Measurements from ENCODE around the gene CIC. TPM values are rescaled to one million over a fixed set of nuclear protein-coding genes. Genes with fewer than 3 reads are reported as not detected.
"Not testable (repeated sequence)": the region's sequence is repeated elsewhere in the genome, so short reads cannot be mapped to it uniquely, and the experiment has no call there.

CIC gene
- total RNA-seq, 4 donors from 2014 or later = 15.2 to 52.2 (median 41.5) TPM

- no peak overlapping the region for H3K4me3 ChIP-seq
- TF ChIP-seq POLR2A (IDR thresholded peaks at IDR 0.05) (no peak), CTCF (IDR thresholded peaks at IDR 0.05 in 4 of 5, conservative IDR thresholded peaks at IDR 0.05 in 1 of 5) (no peak)
- intact Hi-C loops (cut with DNase I; ENCODE audit: low total_unique reads) = loop anchor here (5.0 to 10.0 kb wide), 3 partner anchors 68 to 464 kb away; partner anchors contain the start of genes POU2F2 and RPS19
- H3K4me1 ChIP-seq = peaks cover 30 to 35% of the 10 kb centered on the region in 2 donors
- no peaks in the 10 kb centered on the region for H3K9me3 ChIP-seq
- H3K27ac ChIP-seq = no peak overlapping the region
- ATAC-seq (no peak), DNase-seq (no peak)
- in situ Hi-C loops (cut with MboI; ENCODE audit: low sequenced_read_pairs in 4 of 4) = loop anchor here in 2 of 4 donors (10.0 to 25.0 kb wide), 2 partner anchors 84 to 217 kb away; partner anchors contain the start of gene GSK3A (in 1 of the 2)
- no peaks in the 10 kb centered on the region for H3K36me3 ChIP-seq
- H3K27me3 ChIP-seq = peaks cover 10 to 11% (median 11%) of the 10 kb centered on the region in 3 donors
Observed at GRCh38 chr19:42328854-42329253, 59.8 kb downstream of the CIC start.

GRCh38 chr19:42330241-42330711 lies 61.2 kb downstream of the CIC start:
- no peak for DNase-seq
- no peaks in the 10 kb centered on the region for H3K9me3 ChIP-seq
- ATAC-seq = no peak
- in situ Hi-C loops (cut with MboI; ENCODE audit: low sequenced_read_pairs in 4 of 4) (loop anchor here in 1 of 4 donors (25.0 kb wide), 1 partner anchor 218 kb away; no protein-coding TSS in a partner anchor), intact Hi-C loops (cut with DNase I; ENCODE audit: low total_unique reads) (no loop called here)
- peaks cover 24 to 27% of the 10 kb centered on the region in 2 donors for H3K4me1 ChIP-seq
- no peak overlapping the region for H3K4me3 ChIP-seq
- no peak for TF ChIP-seq POLR2A (IDR thresholded peaks at IDR 0.05)
- TF ChIP-seq CTCF (IDR thresholded peaks at IDR 0.05 in 4 of 5, conservative IDR thresholded peaks at IDR 0.05 in 1 of 5) = no peak
- H3K27me3 ChIP-seq = no peaks in the 10 kb centered on the region
- no peak overlapping the region for H3K27ac ChIP-seq
- peaks cover 0 to 5% of the 10 kb centered on the region in 2 donors for H3K36me3 ChIP-seq

- in situ Hi-C loops (cut with MboI; ENCODE audit: low sequenced_read_pairs in 4 of 4) = loop anchor here in 1 of 4 donors (25.0 kb wide), 1 partner anchor 219 kb away; no protein-coding TSS in a partner anchor
- H3K9me3 ChIP-seq; ATAC-seq; H3K27me3 ChIP-seq; intact Hi-C loops (cut with DNase I; ENCODE audit: low total_unique reads); H3K4me3 ChIP-seq; DNase-seq: not testable (repeated sequence)
- Histone ChIP-seq H3K36me3 (peaks cover 0 to 13% of the 10 kb centered on the region in 2 donors), H3K4me1 (peaks cover 21 to 24% of the 10 kb centered on the region in 2 donors), H3K27ac (peak overlapping the region in 2 of 4 donors; percentile 61 to 67)
Observed at GRCh38 chr19:42331333-42331732, 62.3 kb downstream of the CIC start.

GRCh38 chr19:42332059-42332458 lies 63.0 kb downstream of the CIC start:
- ATAC-seq = peak; percentile 42 to 78
- in situ Hi-C loops (cut with MboI; ENCODE audit: low sequenced_read_pairs in 4 of 4) (loop anchor here in 1 of 4 donors (25.0 kb wide), 1 partner anchor 220 kb away; no protein-coding TSS in a partner anchor), intact Hi-C loops (cut with DNase I; ENCODE audit: low total_unique reads) (no loop called here)
- peaks cover 14 to 17% of the 10 kb centered on the region in 2 donors for H3K4me1 ChIP-seq
- peak; percentile 41 to 78 for DNase-seq
- no peaks in the 10 kb centered on the region for H3K9me3 ChIP-seq
- H3K4me3 ChIP-seq = no peak overlapping the region
- TF ChIP-seq CTCF (IDR thresholded peaks at IDR 0.05 in 4 of 5, conservative IDR thresholded peaks at IDR 0.05 in 1 of 5) (no peak), POLR2A (IDR thresholded peaks at IDR 0.05) (no peak)
- peaks cover 0 to 20% of the 10 kb centered on the region in 2 donors for H3K36me3 ChIP-seq
- peak overlapping the region in 2 of 4 donors; percentile 61 to 67 for H3K27ac ChIP-seq
- no peaks in the 10 kb centered on the region for H3K27me3 ChIP-seq

GRCh38 chr19:42333018-42333417 lies 64.0 kb downstream of the CIC start:
- Histone ChIP-seq H3K4me1 (peaks cover 7% of the 10 kb centered on the region in 2 donors), H3K9me3 (no peaks in the 10 kb centered on the region), H3K27me3 (no peaks in the 10 kb centered on the region), H3K4me3 (no peak overlapping the region), H3K36me3 (peaks cover 0 to 23% of the 10 kb centered on the region in 2 donors), H3K27ac (peak overlapping the region in 1 of 4 donors; percentile 61)
- ATAC-seq (no peak), DNase-seq (no peak)
- intact Hi-C loops (cut with DNase I; ENCODE audit: low total_unique reads) (no loop called here), in situ Hi-C loops (cut with MboI; ENCODE audit: low sequenced_read_pairs in 4 of 4) (loop anchor here in 1 of 4 donors (25.0 kb wide), 1 partner anchor 221 kb away; no protein-coding TSS in a partner anchor)
- no peak for TF ChIP-seq POLR2A (IDR thresholded peaks at IDR 0.05)
- TF ChIP-seq CTCF (IDR thresholded peaks at IDR 0.05 in 4 of 5, conservative IDR thresholded peaks at IDR 0.05 in 1 of 5) = no peak
